ENCODE results near the gene ST8SIA3.

Gene ST8SIA3

GRCh38 chr18:57353137-57353939, 981 bp downstream of the ST8SIA3 start:
- H3K36me3 ChIP-seq (ENCODE audit: control insufficient read depth, low read length) = no peaks in the 10 kb centered on the region
- H4K20me1 ChIP-seq (ENCODE audit: control insufficient read depth, insufficient read depth, low read depth, low read length) = no peaks in the 10 kb centered on the region
- H3K4me2 ChIP-seq (ENCODE audit: low read length) = no peak overlapping the region
- H3K79me2 ChIP-seq (ENCODE audit: control insufficient read depth, low read length) = no peaks in the 10 kb centered on the region
- H3K27me3 ChIP-seq (ENCODE audit: control insufficient read depth, low read length) = no peaks in the 10 kb centered on the region
- H3K4me1 ChIP-seq (ENCODE audit: control insufficient read depth, low read length) = no peaks in the 10 kb centered on the region
- TF ChIP-seq, protein P1, sequence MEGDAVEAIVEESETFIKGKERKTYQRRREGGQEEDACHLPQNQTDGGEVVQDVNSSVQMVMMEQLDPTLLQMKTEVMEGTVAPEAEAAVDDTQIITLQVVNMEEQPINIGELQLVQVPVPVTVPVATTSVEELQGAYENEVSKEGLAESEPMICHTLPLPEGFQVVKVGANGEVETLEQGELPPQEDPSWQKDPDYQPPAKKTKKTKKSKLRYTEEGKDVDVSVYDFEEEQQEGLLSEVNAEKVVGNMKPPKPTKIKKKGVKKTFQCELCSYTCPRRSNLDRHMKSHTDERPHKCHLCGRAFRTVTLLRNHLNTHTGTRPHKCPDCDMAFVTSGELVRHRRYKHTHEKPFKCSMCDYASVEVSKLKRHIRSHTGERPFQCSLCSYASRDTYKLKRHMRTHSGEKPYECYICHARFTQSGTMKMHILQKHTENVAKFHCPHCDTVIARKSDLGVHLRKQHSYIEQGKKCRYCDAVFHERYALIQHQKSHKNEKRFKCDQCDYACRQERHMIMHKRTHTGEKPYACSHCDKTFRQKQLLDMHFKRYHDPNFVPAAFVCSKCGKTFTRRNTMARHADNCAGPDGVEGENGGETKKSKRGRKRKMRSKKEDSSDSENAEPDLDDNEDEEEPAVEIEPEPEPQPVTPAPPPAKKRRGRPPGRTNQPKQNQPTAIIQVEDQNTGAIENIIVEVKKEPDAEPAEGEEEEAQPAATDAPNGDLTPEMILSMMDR (IDR thresholded peaks at IDR 0.05; ENCODE audit: low read depth, low read length, poor library complexity, severe bottlenecking) = no peak
- H3F3A ChIP-seq (ENCODE audit: control insufficient read depth, insufficient read depth) = no peaks in the 10 kb centered on the region
- no peaks in the 10 kb centered on the region for H3K9me3 ChIP-seq (ENCODE audit: control insufficient read depth, insufficient read depth, low read length)
- H3K27ac ChIP-seq (ENCODE audit: low read depth, low read length) = no peak overlapping the region
- H3K4me3 ChIP-seq (ENCODE audit: low read length) = no peak overlapping the region
- no peaks in the 10 kb centered on the region for H3K9me2 ChIP-seq (replicated peaks; ENCODE audit: control insufficient read depth, low read length)

GRCh38 chr18:57353940-57354461, 1.6 kb downstream of the ST8SIA3 start:
- Histone ChIP-seq H3K9me3 (ENCODE audit: control insufficient read depth, insufficient read depth, low read length) (no peaks in the 10 kb centered on the region), H3K27ac (ENCODE audit: low read depth, low read length) (no peak overlapping the region), H3K4me1 (ENCODE audit: control insufficient read depth, low read length) (no peaks in the 10 kb centered on the region), H3K4me3 (ENCODE audit: low read length) (no peak overlapping the region), H3K9me2 (replicated peaks; ENCODE audit: control insufficient read depth, low read length) (no peaks in the 10 kb centered on the region), H3K36me3 (ENCODE audit: control insufficient read depth, low read length) (no peaks in the 10 kb centered on the region), H3K79me2 (ENCODE audit: control insufficient read depth, low read length) (no peaks in the 10 kb centered on the region), H3K4me2 (ENCODE audit: low read length) (no peak overlapping the region), H3F3A (ENCODE audit: control insufficient read depth, insufficient read depth) (no peaks in the 10 kb centered on the region), H3K27me3 (ENCODE audit: control insufficient read depth, low read length) (no peaks in the 10 kb centered on the region), H4K20me1 (ENCODE audit: control insufficient read depth, insufficient read depth, low read depth, low read length) (no peaks in the 10 kb centered on the region)
- TF ChIP-seq EZH2phosphoT487 (IDR thresholded peaks at IDR 0.05; ENCODE audit: borderline replicate concordance, low read length) = no peak
- TF ChIP-seq, protein P1 (IDR thresholded peaks at IDR 0.05; ENCODE audit: low read depth, low read length, poor library complexity, severe bottlenecking) = no peak

- Histone ChIP-seq H3K9me3 (ENCODE audit: control insufficient read depth, insufficient read depth, low read length) (no peaks in the 10 kb centered on the region), H3K4me1 (ENCODE audit: control insufficient read depth, low read length) (no peaks in the 10 kb centered on the region), H3K27me3 (ENCODE audit: control insufficient read depth, low read length) (peaks cover 4% of the 10 kb centered on the region; the same call in 1 of the 2 replicates), H3K9me2 (replicated peaks; ENCODE audit: control insufficient read depth, low read length) (no peaks in the 10 kb centered on the region), H3K79me2 (ENCODE audit: control insufficient read depth, low read length) (no peaks in the 10 kb centered on the region), H3F3A (ENCODE audit: control insufficient read depth, insufficient read depth) (no peaks in the 10 kb centered on the region), H3K36me3 (ENCODE audit: control insufficient read depth, low read length) (no peaks in the 10 kb centered on the region), H4K20me1 (ENCODE audit: control insufficient read depth, insufficient read depth, low read depth, low read length) (no peaks in the 10 kb centered on the region), H3K4me2 (ENCODE audit: low read length) (no peak overlapping the region), H3K4me3 (ENCODE audit: low read length) (no peak overlapping the region), H3K27ac (ENCODE audit: low read depth, low read length) (no peak overlapping the region)
- TF ChIP-seq EZH2phosphoT487 (IDR thresholded peaks at IDR 0.05; ENCODE audit: borderline replicate concordance, low read length) = no peak
These were observed 7.1 kb downstream of the ST8SIA3 start for GRCh38 chr18:57359433-57359832.

DNA sequence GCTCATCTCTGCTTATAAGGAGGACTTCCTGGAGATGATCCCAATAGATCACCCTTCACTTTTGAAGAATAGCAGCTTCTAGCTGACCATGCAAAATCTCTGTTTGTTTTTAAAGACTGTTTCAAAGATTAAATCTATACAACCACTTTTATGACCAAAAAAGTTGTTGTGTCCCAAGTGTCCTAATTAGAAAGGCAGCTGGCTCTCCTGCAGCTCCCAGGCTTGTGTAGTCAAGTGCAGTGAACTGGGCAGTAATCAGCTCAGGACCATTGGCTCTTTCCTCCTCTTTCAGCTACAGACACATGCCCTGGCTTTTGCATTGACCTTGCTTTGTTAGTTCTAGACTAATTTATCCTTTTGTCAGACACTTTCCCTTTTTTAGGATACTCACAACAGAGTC, 10.4 kb downstream of the ST8SIA3 start:
- H3F3A ChIP-seq (ENCODE audit: control insufficient read depth, insufficient read depth) = no peaks in the 10 kb centered on the region
- H3K36me3 ChIP-seq (ENCODE audit: control insufficient read depth, low read length) = no peaks in the 10 kb centered on the region
- H3K79me2 ChIP-seq (ENCODE audit: control insufficient read depth, low read length) = no peaks in the 10 kb centered on the region
- no peak overlapping the region for H3K4me3 ChIP-seq (ENCODE audit: low read length)
- H3K27ac ChIP-seq (ENCODE audit: low read depth, low read length) = no peak overlapping the region
- no peak for TF ChIP-seq EZH2phosphoT487 (IDR thresholded peaks at IDR 0.05; ENCODE audit: borderline replicate concordance, low read length)
- TF ChIP-seq, protein P1 (IDR thresholded peaks at IDR 0.05; ENCODE audit: low read depth, low read length, poor library complexity, severe bottlenecking) = no peak
- no peaks in the 10 kb centered on the region for H3K9me3 ChIP-seq (ENCODE audit: control insufficient read depth, insufficient read depth, low read length)
- no peak overlapping the region for H3K4me2 ChIP-seq (ENCODE audit: low read length)
- H3K27me3 ChIP-seq (ENCODE audit: control insufficient read depth, low read length) = peaks cover 5% of the 10 kb centered on the region
- no peaks in the 10 kb centered on the region for H3K9me2 ChIP-seq (replicated peaks; ENCODE audit: control insufficient read depth, low read length)
- no peaks in the 10 kb centered on the region for H4K20me1 ChIP-seq (ENCODE audit: control insufficient read depth, insufficient read depth, low read depth, low read length)
- H3K4me1 ChIP-seq (ENCODE audit: control insufficient read depth, low read length) = no peaks in the 10 kb centered on the region

Data from DOHH2 (cell line).